Gastroesophageal sphincter (tissue), 3 donors: ENCODE measurements around the gene SRBD1.

ENCODE experiments used
- CTCF ChIP-seq, 4 experiments: fragments of 200-600 bp in 2 of 4; fragments of 450-650 bp in 2 of 4; sonication (generic) in 1 of 4; IDR thresholded peaks; one replicate each; pipeline ENCODE4 v1.5.1; 2017 to 2019; ENCODE audit warnings: antibody characterized with exemption in 4 of 4, mild to moderate bottlenecking in 2 of 4, moderate library complexity in 2 of 4
- EP300 ChIP-seq: sonication (generic); formaldehyde crosslinking; IDR thresholded peaks from one replicate; pipeline ENCODE4 v1.6.1; 2017; ENCODE audit warnings: antibody characterized with exemption, mild to moderate bottlenecking
- POLR2A ChIP-seq, 2 donors: fragments of 450-650 bp; IDR thresholded peaks; one replicate each; pipeline ENCODE4 v1.6.1; 2017; ENCODE audit warnings: antibody characterized with exemption in 2 of 2, mild to moderate bottlenecking in 2 of 2, moderate library complexity in 1 of 2
- POLR2AphosphoS5 ChIP-seq: sonication (generic); formaldehyde crosslinking; IDR thresholded peaks from one replicate; pipeline ENCODE4 v1.6.1; 2017; ENCODE audit warnings: antibody characterized with exemption

- TF ChIP-seq CTCF (IDR thresholded peaks at IDR 0.05): no peak
- no peak for TF ChIP-seq POLR2AphosphoS5
- no peak for TF ChIP-seq POLR2A (IDR thresholded peaks at IDR 0.05)
- no peak for TF ChIP-seq EP300
Measured at GRCh38 chr2:45344502-45344901, 266.6 kb downstream of the SRBD1 start.
